GM12892 (cell line): ENCODE measurements around the gene RPS6KB2.
A peak's percentile ranks its signal among the peaks of the same experiment; 100 is the strongest.

Experiments
- POLR2A ChIP-seq: IDR thresholded peaks from 2 replicates; pipeline ENCODE4 v1.6.1; 2011; ENCODE audit warnings: low read depth, low read length, control low read depth
- POLR2AphosphoS5 ChIP-seq: IDR thresholded peaks from 2 replicates; pipeline ENCODE4 v1.6.1; 2011; ENCODE audit warnings: low read depth, low read length, control low read depth
- TAF1 ChIP-seq: IDR thresholded peaks from 2 replicates; pipeline ENCODE4 v1.6.1; 2011; ENCODE audit warnings: low read depth, mild to moderate bottlenecking, control low read depth, low read length, borderline replicate concordance

GRCh38 chr11:67465189-67465510 is 36.9 kb downstream of the RPS6KB2 start:
- TF ChIP-seq POLR2AphosphoS5: peak; percentile 8; the same call in 1 of the 2 replicates
- no peak for TF ChIP-seq POLR2A
- no peak for TF ChIP-seq TAF1
